Chondrocyte (in vitro differentiated cells): ENCODE measurements around the gene FAM53C. TPM values are rescaled to one million over a fixed set of nuclear protein-coding genes. Genes with fewer than 3 reads are reported as not detected.

Experiments used
- DNase-seq: peaks from one replicate; pipeline ENCODE4 v3.0.0; 2021; ENCODE audit warnings: mixed read lengths, low spot score
- H3K27ac Mint-ChIP-seq: one replicate; pipeline ENCODE4 v1.8.0; 2021; ENCODE audit warnings: mild to moderate bottlenecking, moderate library complexity, mixed read lengths; ENCODE audit not compliant: unreplicated experiment
- H3K27me3 Mint-ChIP-seq: 2 replicates; pipeline ENCODE4 v1.8.0; 2021; ENCODE audit warnings: low read depth, mixed read lengths
- H3K36me3 Mint-ChIP-seq: 2 replicates; pipeline ENCODE4 v1.8.0; 2021; ENCODE audit warnings: low read depth, mixed read lengths
- H3K4me1 Mint-ChIP-seq: 2 replicates; pipeline ENCODE4 v1.8.0; 2021; ENCODE audit warnings: low read depth, mild to moderate bottlenecking, mixed read lengths
- H3K4me3 Mint-ChIP-seq: one replicate; pipeline ENCODE4 v1.8.0; 2021; ENCODE audit warnings: mild to moderate bottlenecking, moderate library complexity, mixed read lengths; ENCODE audit not compliant: unreplicated experiment
- H3K9me3 Mint-ChIP-seq: 2 replicates; pipeline ENCODE4 v1.8.0; 2021; ENCODE audit warnings: low read depth, mixed read lengths
- CTCF ChIP-seq: fragments of 200-600 bp; sonication (generic); IDR thresholded peaks from 2 replicates; pipeline ENCODE4 v1.5.0; 2021; ENCODE audit warnings: antibody characterized with exemption, mild to moderate bottlenecking, moderate library complexity
- total RNA-seq: library from RNA; stranded (reverse); gene quantifications from 3 replicates; pipeline ENCODE4 v1.2.1, GENCODE V29; 2021

The FAM53C gene
- total RNA-seq, 1 donor from 2014 or later: 34.3 TPM

DNA sequence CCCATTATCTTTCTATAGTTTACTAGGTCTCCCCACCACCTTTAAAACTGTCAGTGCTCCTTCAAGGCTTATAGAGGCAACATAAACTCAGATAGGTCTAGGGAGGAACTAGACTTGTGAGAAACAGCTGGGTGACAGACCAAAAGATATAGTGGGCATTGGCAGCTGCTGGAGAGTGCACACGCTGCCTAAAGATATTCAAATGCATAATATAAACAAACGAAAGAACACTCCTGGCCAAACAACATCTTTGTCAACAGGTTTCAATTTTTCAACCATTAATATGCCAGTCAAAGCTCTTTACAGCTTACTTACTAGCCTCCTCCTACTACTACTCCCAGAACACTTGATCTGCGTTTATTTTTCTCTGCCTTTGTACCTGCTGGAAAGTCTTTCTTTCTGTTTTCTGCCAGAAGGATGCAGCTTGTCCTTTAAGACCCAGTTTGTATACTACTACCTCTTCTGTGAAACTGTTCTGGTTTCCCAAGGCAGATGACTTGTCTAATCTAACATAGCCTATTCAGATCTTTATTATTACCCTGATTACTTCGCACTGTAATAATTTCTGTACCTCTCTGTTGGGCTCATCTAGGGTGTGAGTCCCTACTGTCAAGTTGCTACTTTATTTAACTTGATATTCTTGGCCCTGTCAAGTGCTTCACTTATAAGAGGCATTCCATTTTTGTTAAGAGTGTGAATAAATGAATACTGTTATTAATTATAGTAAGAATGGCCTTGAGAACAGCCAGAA is 28.7 kb downstream of the FAM53C start:
- no peak for TF ChIP-seq CTCF
- H3K4me1 Mint-ChIP-seq: peaks cover 39% of the 10 kb centered on the region
- H3K36me3 Mint-ChIP-seq: no peaks in the 10 kb centered on the region
- no peak for DNase-seq
- no peak overlapping the region for H3K4me3 Mint-ChIP-seq
- H3K27ac Mint-ChIP-seq: no peak overlapping the region
- no peaks in the 10 kb centered on the region for H3K27me3 Mint-ChIP-seq
- no peaks in the 10 kb centered on the region for H3K9me3 Mint-ChIP-seq

GRCh38 chr5:138369261-138369660 is 31.2 kb downstream of the FAM53C start:
- H3K9me3 Mint-ChIP-seq: no peaks in the 10 kb centered on the region
- TF ChIP-seq CTCF: no peak
- H3K27ac Mint-ChIP-seq: peak overlapping the region; percentile 13
- H3K4me1 Mint-ChIP-seq: peaks cover 43% of the 10 kb centered on the region
- no peaks in the 10 kb centered on the region for H3K36me3 Mint-ChIP-seq
- H3K4me3 Mint-ChIP-seq: no peak overlapping the region
- H3K27me3 Mint-ChIP-seq: no peaks in the 10 kb centered on the region
- no peak for DNase-seq

DNA sequence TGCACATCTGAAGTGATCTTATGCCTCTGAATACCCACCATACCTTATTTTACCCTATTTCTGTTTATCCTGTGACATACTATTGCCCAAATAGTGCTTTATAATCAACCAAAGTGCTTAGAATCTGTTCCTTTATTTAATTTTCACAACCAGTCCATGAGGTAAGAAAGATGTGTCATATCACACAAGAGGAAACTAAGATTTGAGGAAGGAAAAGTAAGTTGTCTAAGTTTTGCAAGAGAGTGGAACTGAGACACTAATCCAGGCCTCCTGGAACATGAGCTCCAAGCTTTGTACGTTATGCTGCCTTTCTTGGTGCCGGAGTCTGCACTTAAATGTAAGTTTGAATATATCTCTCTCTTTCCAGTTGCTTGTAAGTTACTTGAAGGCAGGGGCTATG is 31.6 kb downstream of the FAM53C start:
- no peak for DNase-seq
- Mint-ChIP-seq H3K27me3 (no peaks in the 10 kb centered on the region), H3K4me3 (no peak overlapping the region), H3K9me3 (no peaks in the 10 kb centered on the region), H3K36me3 (no peaks in the 10 kb centered on the region), H3K4me1 (peaks cover 42% of the 10 kb centered on the region), H3K27ac (peak overlapping the region; percentile 61)
- TF ChIP-seq CTCF: no peak

- H3K4me3 Mint-ChIP-seq: no peak overlapping the region
- no peaks in the 10 kb centered on the region for H3K27me3 Mint-ChIP-seq
- H3K27ac Mint-ChIP-seq: peak overlapping the region; percentile 90
- H3K36me3 Mint-ChIP-seq: no peaks in the 10 kb centered on the region
- H3K4me1 Mint-ChIP-seq: peaks cover 42% of the 10 kb centered on the region
- TF ChIP-seq CTCF: no peak
- DNase-seq: no peak
- no peaks in the 10 kb centered on the region for H3K9me3 Mint-ChIP-seq
Measured at GRCh38 chr5:138370537-138370936, 32.5 kb downstream of the FAM53C start.

- peak overlapping the region; percentile 90 for H3K27ac Mint-ChIP-seq
- H3K4me1 Mint-ChIP-seq: peaks cover 41% of the 10 kb centered on the region
- H3K9me3 Mint-ChIP-seq: no peaks in the 10 kb centered on the region
- H3K4me3 Mint-ChIP-seq: no peak overlapping the region
- H3K36me3 Mint-ChIP-seq: no peaks in the 10 kb centered on the region
- no peak for DNase-seq
- TF ChIP-seq CTCF: no peak
- no peaks in the 10 kb centered on the region for H3K27me3 Mint-ChIP-seq
Measured at GRCh38 chr5:138371454-138371853, 33.4 kb downstream of the FAM53C start.
